Measurements from ENCODE around the gene MBOAT2. TPM values are rescaled to one million over a fixed set of nuclear protein-coding genes. Genes with fewer than 3 reads are reported as not detected.

The MBOAT2 gene
- total and polyA plus RNA-seq, 2 donors (not counting 1 experiment from before 2014, with no cell fraction given), result 0.24 to 1.3 TPM

GRCh38 chr2:9030190-9030589, 26.7 kb upstream of the MBOAT2 start:
- no peaks in the 10 kb centered on the region for H3K79me2 ChIP-seq (ENCODE audit: control insufficient read depth, insufficient read depth, low read length)
- no peaks in the 10 kb centered on the region for H3K36me3 ChIP-seq (replicated peaks in 1 of 2; ENCODE audit: control extremely low read depth in 1 of 2, control insufficient read depth in 1 of 2, extremely low read depth in 1 of 2, insufficient read depth in 2 of 2, low read length in 1 of 2)
- CTCF ChIA-PET, result no interaction called here
- Mint-ChIP-seq H3K27me3 (peaks cover 54% of the 10 kb centered on the region), H3K27ac (no peak overlapping the region), H3K9me3 (ENCODE audit: insufficient read depth) (no peaks in the 10 kb centered on the region), H3K4me1 (no peaks in the 10 kb centered on the region), H3K4me3 (no peak overlapping the region)
- no peak overlapping the region for H2AFZ ChIP-seq (ENCODE audit: insufficient read depth, low read depth, low read length, poor library complexity, severe bottlenecking)
- no peaks in the 10 kb centered on the region for H3K27me3 ChIP-seq (replicated peaks in 1 of 4; ENCODE audit: control extremely low read depth in 1 of 4, control insufficient read depth in 3 of 4, insufficient read depth in 4 of 4, low read length in 3 of 4)
- 88% methylated on average over 3 of the region's 6 CpGs for WGBS (ENCODE audit: insufficient coverage)
- no peaks in the 10 kb centered on the region for H3K4me1 ChIP-seq (ENCODE audit: control insufficient read depth in 2 of 2, insufficient read depth in 2 of 2, low read length in 2 of 2)
- H3K9ac ChIP-seq (ENCODE audit: low read length), result no peak overlapping the region
- TF ChIP-seq CTCF (IDR thresholded peaks at IDR 0.05) (no peak), EZH2 (IDR thresholded peaks at IDR 0.05; ENCODE audit: borderline replicate concordance, insufficient read depth, low read depth, low read length, poor library complexity, severe bottlenecking) (no peak)
- POLR2A ChIA-PET, result no interaction called here
- H4K20me1 ChIP-seq (ENCODE audit: control insufficient read depth, insufficient read depth, low read length, poor library complexity, severe bottlenecking), result no peaks in the 10 kb centered on the region
- ATAC-seq (ENCODE audit: low read depth) (no peak), DNase-seq (no peak)
- no peak overlapping the region for H3K4me2 ChIP-seq (replicated peaks; ENCODE audit: low read depth, low read length, poor library complexity, severe bottlenecking)
- intact Hi-C loops (cut with micrococcal nuclease), result no loop called here
- H3K27ac ChIP-seq (ENCODE audit: low read length in 2 of 2), result no peak overlapping the region
- H3K4me3 ChIP-seq (ENCODE audit: control extremely low read depth in 1 of 5, extremely low read depth in 1 of 5, insufficient read depth in 1 of 5, low read depth in 2 of 5, low read length in 4 of 5), result no peak overlapping the region
- H3K9me3 ChIP-seq (ENCODE audit: control extremely low read depth in 1 of 3, control insufficient read depth in 2 of 3, insufficient read depth in 1 of 3, low read length in 2 of 3), result no peaks in the 10 kb centered on the region

GRCh38 chr2:9029721-9030120, 26.2 kb upstream of the MBOAT2 start:
- H3K27me3 ChIP-seq (replicated peaks in 1 of 4; ENCODE audit: control extremely low read depth in 1 of 4, control insufficient read depth in 3 of 4, insufficient read depth in 4 of 4, low read length in 3 of 4), result no peaks in the 10 kb centered on the region
- intact Hi-C loops (cut with micrococcal nuclease), result no loop called here
- H3K4me1 Mint-ChIP-seq, result no peaks in the 10 kb centered on the region
- no peak overlapping the region for H3K27ac ChIP-seq (ENCODE audit: low read length in 2 of 2)
- ChIA-PET CTCF (no interaction called here), POLR2A (no interaction called here)
- H4K20me1 ChIP-seq (ENCODE audit: control insufficient read depth, insufficient read depth, low read length, poor library complexity, severe bottlenecking), result no peaks in the 10 kb centered on the region
- H3K4me3 ChIP-seq (ENCODE audit: control extremely low read depth in 1 of 5, extremely low read depth in 1 of 5, insufficient read depth in 1 of 5, low read depth in 2 of 5, low read length in 4 of 5), result no peak overlapping the region
- H3K9me3 ChIP-seq (ENCODE audit: control extremely low read depth in 1 of 3, control insufficient read depth in 2 of 3, insufficient read depth in 1 of 3, low read length in 2 of 3), result no peaks in the 10 kb centered on the region
- peaks cover 57% of the 10 kb centered on the region for H3K27me3 Mint-ChIP-seq
- WGBS (ENCODE audit: insufficient coverage), result no CpG with 5 or more reads among the region's 4 CpGs
- H3K4me3 Mint-ChIP-seq, result no peak overlapping the region
- no peak overlapping the region for H2AFZ ChIP-seq (ENCODE audit: insufficient read depth, low read depth, low read length, poor library complexity, severe bottlenecking)
- H3K79me2 ChIP-seq (ENCODE audit: control insufficient read depth, insufficient read depth, low read length), result no peaks in the 10 kb centered on the region
- H3K9me3 Mint-ChIP-seq (ENCODE audit: insufficient read depth), result no peaks in the 10 kb centered on the region
- no peak for DNase-seq
- no peaks in the 10 kb centered on the region for H3K4me1 ChIP-seq (ENCODE audit: control insufficient read depth in 2 of 2, insufficient read depth in 2 of 2, low read length in 2 of 2)
- no peaks in the 10 kb centered on the region for H3K36me3 ChIP-seq (replicated peaks in 1 of 2; ENCODE audit: control extremely low read depth in 1 of 2, control insufficient read depth in 1 of 2, extremely low read depth in 1 of 2, insufficient read depth in 2 of 2, low read length in 1 of 2)
- ATAC-seq (ENCODE audit: low read depth), result no peak
- H3K4me2 ChIP-seq (replicated peaks; ENCODE audit: low read depth, low read length, poor library complexity, severe bottlenecking), result no peak overlapping the region
- H3K27ac Mint-ChIP-seq, result no peak overlapping the region
- TF ChIP-seq EZH2 (IDR thresholded peaks at IDR 0.05; ENCODE audit: borderline replicate concordance, insufficient read depth, low read depth, low read length, poor library complexity, severe bottlenecking), result no peak
- no peak for TF ChIP-seq CTCF (IDR thresholded peaks at IDR 0.05)
- H3K9ac ChIP-seq (ENCODE audit: low read length), result no peak overlapping the region

Measured in B cell (primary cell).